ENCODE results near the gene CDH20. TPM values are rescaled to one million over a fixed set of nuclear protein-coding genes. Genes with fewer than 3 reads are reported as not detected.

The CDH20 gene
- polyA plus RNA-seq, 1 experiment: not detected

- Histone ChIP-seq H3K27ac (ENCODE audit: low read depth, low read length) (no peak overlapping the region), H3K9me3 (ENCODE audit: control insufficient read depth, insufficient read depth, low read length) (no peaks in the 10 kb centered on the region), H3K4me3 (ENCODE audit: low read depth, low read length) (no peak overlapping the region), H3K27me3 (ENCODE audit: control insufficient read depth, insufficient read depth, low read length) (no peaks in the 10 kb centered on the region)
- POLR2A ChIA-PET: interaction anchor here (0.7 kb wide), 1 partner anchor 430 kb away, joined by 4 read pairs; no protein-coding TSS in a partner anchor
- TF ChIP-seq CTCF (IDR thresholded peaks at IDR 0.05; ENCODE audit: low read depth, low read length): no peak
- CTCF ChIA-PET: interaction anchor here (1.0 to 7.9 kb wide), 3 partner anchors 9 to 16 kb away, joined by 3 to 81 read pairs (median 4); no protein-coding TSS in a partner anchor
- DNase-seq (ENCODE audit: low read depth, low spot score): no peak
These were observed 264.1 kb downstream of the CDH20 start for GRCh38 chr18:61597316-61597715.

GRCh38 chr18:61600422-61600821 lies 267.2 kb downstream of the CDH20 start:
- Histone ChIP-seq H3K9me3 (ENCODE audit: control insufficient read depth, insufficient read depth, low read length) (no peaks in the 10 kb centered on the region), H3K27ac (ENCODE audit: low read depth, low read length) (no peak overlapping the region), H3K27me3 (ENCODE audit: control insufficient read depth, insufficient read depth, low read length) (no peaks in the 10 kb centered on the region), H3K4me3 (ENCODE audit: low read depth, low read length) (no peak overlapping the region)
- ChIA-PET POLR2A (no interaction called here), CTCF (interaction anchor here (0.6 to 7.9 kb wide), 2 partner anchors 10 to 19 kb away, joined by 4 to 81 read pairs; no protein-coding TSS in a partner anchor)
- no peak for TF ChIP-seq CTCF (IDR thresholded peaks at IDR 0.05; ENCODE audit: low read depth, low read length)
- DNase-seq (ENCODE audit: low read depth, low spot score): no peak

- Histone ChIP-seq H3K27ac (ENCODE audit: low read depth, low read length) (no peak overlapping the region), H3K4me3 (ENCODE audit: low read depth, low read length) (no peak overlapping the region), H3K9me3 (ENCODE audit: control insufficient read depth, insufficient read depth, low read length) (no peaks in the 10 kb centered on the region), H3K27me3 (ENCODE audit: control insufficient read depth, insufficient read depth, low read length) (no peaks in the 10 kb centered on the region)
- no peak for DNase-seq (ENCODE audit: low read depth, low spot score)
- no peak for TF ChIP-seq CTCF (IDR thresholded peaks at IDR 0.05; ENCODE audit: low read depth, low read length)
- CTCF ChIA-PET: no interaction called here
- POLR2A ChIA-PET: no interaction called here
These were observed 269.6 kb downstream of the CDH20 start for GRCh38 chr18:61602836-61603235.

Small RNA genes lying within 50 kb of the gene (small RNA-seq; reads per million reads assigned to genes)
- 1.1 reads per million for gene RNU6-116P (ENCODE audit: insufficient read length, low read depth)
